ENCODE data around the gene CLSTN2. TPM values are rescaled to one million over a fixed set of nuclear protein-coding genes. Genes with fewer than 3 reads are reported as not detected.

Gene CLSTN2
- total RNA-seq, 2 donors from 2014 or later = 22.2 to 28.0 TPM

DNA sequence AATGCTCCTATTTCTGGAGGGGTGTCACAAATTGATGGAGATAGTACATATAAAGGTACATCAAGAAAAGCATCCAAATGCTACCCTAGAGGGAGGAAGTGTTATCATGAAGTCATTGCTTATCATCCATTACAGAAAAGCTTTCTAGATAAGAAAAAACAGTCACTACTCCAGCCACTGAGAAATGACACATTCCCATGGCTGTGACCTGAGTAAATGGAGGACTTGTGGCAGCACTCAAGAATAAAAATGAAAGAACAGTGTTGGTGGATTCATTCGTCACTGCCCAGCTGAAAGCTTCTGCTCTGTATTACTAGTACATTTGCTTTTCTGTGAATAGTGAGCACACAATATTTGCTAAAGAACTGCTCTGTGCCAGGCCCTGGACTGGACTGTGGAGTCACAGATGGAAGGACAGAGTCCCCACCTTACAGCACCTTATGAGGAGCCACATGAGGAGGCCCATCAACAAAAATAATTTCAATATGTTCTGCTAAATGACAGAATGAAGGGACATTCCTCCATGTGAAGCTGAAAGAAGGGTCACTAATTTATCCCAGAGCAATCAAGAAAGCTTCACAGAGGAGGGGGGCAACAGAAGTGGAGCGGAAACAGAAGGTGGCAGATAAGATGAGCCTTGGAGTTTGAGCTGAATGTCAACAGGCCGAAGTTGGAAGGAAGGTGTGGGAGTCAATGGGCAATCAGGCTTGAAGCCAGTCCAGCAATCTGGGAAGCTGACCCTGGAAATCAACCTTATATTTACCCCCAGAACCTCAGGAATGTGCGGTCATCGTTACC, 399.3 kb downstream of the CLSTN2 start:
- intact Hi-C loops (cut with DNase I) = no loop called here
- DNase-seq (ENCODE audit: low spot score) = no peak

DNA sequence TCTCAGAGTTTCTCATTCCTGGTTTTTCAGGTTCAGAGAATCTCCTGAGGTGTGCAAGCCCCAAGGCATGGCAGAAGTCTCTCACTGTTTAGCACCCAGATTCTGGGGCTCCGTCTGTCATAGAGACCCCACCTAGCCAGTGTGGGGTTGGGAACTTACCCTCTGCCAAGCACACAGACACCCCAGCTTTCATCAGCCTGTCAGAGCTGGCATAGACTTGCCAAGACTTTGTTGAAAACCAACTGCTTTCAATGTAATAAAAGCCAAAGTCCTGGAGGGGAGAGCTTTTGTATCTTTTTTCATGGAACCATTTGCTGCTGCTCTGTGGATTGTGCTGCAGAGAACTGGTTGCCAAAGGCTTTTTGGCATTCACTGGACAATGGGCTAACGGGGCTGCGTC, 401.5 kb downstream of the CLSTN2 start:
- intact Hi-C loops (cut with DNase I) = no loop called here
- no peak for DNase-seq (ENCODE audit: low spot score)

DNA sequence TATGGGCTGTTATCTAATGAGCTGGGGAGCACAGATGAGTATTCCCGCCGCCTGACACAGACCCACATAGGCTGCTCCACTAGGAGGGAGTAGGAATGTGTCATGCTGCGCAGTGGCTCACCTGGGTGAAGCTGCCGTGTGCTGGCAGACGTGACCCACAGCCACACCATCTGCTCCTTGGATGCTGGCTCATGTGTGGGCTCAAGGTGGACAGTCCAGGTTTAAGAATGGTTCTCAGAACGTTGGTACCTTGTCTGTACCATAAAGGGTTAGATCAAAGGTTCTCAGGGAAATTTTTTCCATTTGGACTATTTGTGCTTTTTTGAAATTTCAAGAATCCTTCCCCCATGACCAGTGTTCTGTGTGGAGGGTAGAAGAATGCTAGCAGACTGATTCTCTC, 403.9 kb downstream of the CLSTN2 start:
- no peak for DNase-seq (ENCODE audit: low spot score)
- intact Hi-C loops (cut with DNase I) = no loop called here

DNA sequence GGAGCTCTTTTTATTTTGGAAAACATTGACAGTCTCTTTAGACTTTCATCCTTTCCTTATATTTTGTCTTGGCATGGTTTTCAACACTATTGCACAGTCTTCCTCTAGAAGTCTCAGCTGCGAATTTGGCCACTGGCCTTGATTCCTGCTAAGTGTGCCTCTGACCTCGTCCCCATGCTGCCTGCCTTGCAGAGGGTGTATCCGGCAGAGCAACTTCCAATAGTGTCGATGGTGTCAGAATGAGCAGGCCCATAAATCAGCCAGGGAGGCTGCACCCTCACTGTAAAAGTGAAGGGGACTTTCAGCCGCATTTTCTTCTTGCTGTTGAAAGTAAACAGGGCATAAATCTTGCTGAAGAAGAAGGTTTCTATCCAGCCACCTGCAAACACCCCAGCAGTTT, 406.2 kb downstream of the CLSTN2 start:
- DNase-seq (ENCODE audit: low spot score) = no peak
- intact Hi-C loops (cut with DNase I) = no loop called here

DNA sequence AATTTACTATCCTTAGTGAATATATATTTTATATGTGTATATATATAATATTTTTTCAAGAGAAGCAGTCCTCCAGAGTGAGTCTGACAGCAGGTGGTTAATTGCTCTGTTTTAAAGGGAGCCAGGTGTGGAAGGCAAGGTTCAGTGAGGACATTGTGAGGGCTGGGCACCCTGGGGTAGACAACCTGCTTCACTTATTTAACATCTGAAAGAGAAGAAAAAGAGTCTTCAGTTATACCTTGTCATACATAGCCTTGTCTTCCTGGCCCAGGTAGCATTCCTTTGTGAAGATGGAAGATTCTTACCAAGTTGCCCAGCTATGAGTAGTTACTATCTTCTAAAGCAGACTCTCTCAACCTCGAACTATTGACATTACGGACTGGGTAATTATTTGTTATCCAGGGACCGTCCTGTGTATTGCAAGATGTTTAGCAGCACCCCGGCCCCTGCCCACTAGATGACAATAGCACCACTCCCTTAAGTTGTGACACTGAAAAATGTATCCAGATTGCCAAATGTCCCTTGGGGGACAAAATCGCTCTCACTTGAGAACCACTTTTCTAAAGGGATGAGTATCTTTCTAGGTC, 406.9 kb downstream of the CLSTN2 start:
- intact Hi-C loops (cut with DNase I) = no loop called here

DNA sequence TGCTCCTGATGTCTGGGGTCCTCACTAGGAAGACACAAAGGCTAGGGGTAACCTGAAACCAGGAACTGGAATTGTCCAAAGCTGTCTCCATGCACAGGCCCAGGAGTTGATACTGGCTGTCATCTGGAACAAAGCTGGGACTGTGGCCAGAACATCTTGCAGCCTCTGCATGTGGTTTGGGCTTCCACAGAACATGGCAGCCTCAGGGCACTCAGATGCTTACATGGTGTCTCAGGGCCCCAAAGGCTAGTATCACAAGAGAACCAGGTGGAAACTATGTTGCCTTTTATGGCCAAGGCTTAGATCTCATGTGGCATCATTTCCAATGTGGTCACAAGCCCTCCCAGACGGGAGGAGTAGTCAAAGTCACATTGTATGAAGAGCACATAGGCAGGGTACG, 407.7 kb downstream of the CLSTN2 start:
- intact Hi-C loops (cut with DNase I) = loop anchor here in 1 of 2 donors (1.0 kb wide), 1 partner anchor 44 kb away; no protein-coding TSS in a partner anchor
- DNase-seq (ENCODE audit: low spot score) = no peak

More for the DNA sequence above, 406.9 kb downstream of the CLSTN2 start:
- no peak for DNase-seq (ENCODE audit: low spot score)

DNA sequence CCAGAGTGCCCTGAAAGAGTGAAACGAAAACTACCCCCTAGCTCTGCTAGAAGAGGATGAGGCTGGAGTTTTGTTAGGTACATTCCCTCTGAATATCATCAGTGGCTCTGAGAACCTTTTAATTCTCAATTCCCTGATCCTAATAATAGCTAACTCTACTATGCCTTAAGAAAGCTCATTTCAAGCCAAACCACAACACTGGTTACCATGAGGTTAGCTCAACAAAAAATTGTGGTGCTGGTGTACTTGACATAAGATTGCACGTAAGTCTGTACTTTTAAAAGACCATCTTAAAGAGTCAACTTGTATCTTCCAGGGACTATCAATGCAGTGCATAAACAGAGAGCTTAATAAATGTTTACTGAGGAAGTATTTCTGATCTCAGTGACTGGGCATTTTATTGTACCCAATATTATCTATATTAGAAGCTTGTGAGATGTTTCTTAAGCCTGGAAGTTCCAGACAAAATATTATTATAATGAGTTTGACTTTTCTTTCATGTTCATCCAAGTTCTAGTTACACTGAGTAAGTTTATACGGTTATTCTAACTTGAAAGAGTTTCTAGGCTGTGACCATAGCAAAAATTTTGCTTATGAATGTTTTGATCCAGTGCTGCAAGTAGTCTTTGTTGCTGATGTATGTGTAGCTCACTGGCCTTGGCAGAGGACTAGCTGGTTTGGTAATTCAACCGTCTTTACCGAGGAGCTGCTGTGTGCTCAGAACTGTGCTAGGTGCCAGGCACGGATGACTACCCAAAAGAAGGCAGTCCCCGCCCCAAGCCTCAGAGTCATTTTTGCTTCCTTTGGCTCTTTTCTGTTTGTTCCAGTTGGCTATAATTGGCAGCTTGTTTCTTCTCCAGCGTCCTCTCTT, 408.5 kb downstream of the CLSTN2 start:
- no peak for DNase-seq (ENCODE audit: low spot score)
- intact Hi-C loops (cut with DNase I) = loop anchor here in 1 of 2 donors (1.0 kb wide), 1 partner anchor 43 kb away; no protein-coding TSS in a partner anchor

DNA sequence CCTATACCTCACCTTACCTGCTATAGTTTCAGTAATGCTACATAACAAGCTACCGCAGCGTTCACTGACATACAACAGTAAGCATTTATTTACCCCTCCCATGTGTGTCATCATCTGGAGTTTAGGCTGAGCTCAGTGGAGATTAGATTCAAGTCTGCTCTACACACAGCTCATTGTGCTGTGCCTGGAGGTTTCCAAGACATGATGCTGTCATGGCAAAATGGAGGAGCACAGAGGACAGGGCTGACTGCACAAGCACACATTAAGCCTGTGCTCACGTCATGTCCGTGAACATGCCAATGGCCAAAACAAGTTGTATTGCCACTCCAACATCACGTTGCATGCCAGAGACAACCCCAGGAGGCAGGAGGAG, 409.1 kb downstream of the CLSTN2 start:
- intact Hi-C loops (cut with DNase I) = no loop called here
- DNase-seq (ENCODE audit: low spot score) = no peak

DNA sequence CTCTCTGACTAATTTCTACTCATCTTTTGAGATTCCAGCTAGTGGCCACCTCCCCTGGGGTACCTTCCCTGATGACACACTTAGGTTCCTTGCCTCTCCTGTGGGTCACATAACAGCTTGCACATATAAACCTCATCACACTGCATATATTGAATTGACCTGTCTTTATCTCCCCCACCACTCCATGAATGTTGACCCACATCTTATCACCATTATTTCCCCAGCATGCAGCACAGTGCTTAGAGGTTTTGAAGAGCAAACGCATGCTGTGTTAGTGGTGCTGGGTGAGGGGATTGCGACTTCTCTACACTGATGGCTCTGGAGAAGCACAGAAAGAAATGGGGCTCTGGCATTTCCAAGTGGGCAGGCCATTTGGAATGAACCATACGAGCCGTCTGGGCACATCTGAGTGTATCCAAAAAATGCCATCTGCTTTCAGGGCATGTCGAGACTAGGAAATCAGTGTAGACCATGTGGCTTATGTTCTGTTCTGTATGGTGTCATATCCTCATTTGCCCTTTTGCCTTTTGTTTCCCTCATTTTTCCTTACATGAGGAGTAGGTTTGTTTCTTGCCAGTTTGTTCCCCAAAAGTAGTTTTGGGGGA, 409.7 kb downstream of the CLSTN2 start:
- no peak for DNase-seq (ENCODE audit: low spot score)
- intact Hi-C loops (cut with DNase I) = loop anchor here in 1 of 2 donors (5.0 kb wide), 1 partner anchor 248 kb away; no protein-coding TSS in a partner anchor

DNA sequence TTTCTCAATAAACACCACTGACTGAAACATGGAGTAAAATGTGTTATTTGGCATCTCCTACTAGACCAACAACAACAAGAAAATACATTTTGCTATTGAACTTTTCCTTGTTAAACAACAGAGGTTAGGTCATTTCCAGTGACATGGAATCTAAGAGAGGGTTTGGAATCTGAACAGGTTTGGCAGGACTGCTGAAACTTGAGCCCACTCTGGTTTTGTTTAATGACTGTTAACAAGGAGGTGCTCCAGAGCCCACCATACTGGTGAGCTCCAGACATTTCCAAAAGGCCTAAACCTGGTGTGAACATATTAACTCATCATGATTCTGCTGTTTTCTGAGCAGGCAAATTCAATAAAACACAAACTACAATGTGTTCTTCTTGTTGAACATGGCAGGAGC, 412.2 kb downstream of the CLSTN2 start:
- no peak for DNase-seq (ENCODE audit: low spot score)
- intact Hi-C loops (cut with DNase I) = loop anchor here in 1 of 2 donors (5.0 kb wide), 1 partner anchor 245 kb away; no protein-coding TSS in a partner anchor

DNA sequence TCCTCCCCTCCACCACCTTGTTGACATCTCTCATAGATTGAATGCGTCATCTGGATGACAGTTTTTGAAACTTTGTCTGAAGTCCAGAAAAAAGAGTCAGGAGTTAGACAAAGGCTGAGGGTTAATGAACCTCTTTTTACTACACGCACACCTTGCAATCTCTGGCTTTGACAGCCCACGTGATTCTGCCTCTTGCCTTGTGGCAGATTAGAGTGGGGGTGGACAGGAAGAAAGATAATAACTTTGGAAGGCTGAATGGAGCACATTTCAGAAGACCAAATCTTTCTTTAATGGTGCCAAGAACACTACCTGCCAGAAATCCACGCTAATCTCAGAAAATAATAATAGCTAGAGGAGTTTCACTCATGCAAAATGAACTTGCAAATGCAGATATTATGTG, 415.0 kb downstream of the CLSTN2 start:
- intact Hi-C loops (cut with DNase I) = loop anchor here in 1 of 2 donors (5.0 kb wide), 1 partner anchor 242 kb away; no protein-coding TSS in a partner anchor
- no peak for DNase-seq (ENCODE audit: low spot score)

DNA sequence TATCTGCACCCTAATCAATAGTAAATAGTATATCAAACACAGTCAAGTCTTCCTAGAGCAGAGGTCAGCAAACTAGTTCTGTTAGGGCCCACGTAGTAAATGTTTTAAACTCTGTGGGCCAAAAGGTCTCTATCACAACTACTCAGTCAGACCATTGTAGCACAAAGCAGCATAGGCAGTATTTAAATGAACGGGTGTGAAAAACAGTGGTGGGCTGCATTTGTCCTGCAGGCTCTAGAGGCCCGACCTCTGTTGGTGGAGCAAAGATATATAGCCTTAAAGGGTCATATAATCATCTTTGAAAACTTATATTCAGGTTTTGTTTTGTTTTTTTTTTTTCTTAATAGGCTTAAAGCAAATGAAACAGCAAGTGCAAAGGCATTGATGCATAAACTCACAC, 416.5 kb downstream of the CLSTN2 start:
- intact Hi-C loops (cut with DNase I) = no loop called here
- DNase-seq (ENCODE audit: low spot score) = no peak

DNA sequence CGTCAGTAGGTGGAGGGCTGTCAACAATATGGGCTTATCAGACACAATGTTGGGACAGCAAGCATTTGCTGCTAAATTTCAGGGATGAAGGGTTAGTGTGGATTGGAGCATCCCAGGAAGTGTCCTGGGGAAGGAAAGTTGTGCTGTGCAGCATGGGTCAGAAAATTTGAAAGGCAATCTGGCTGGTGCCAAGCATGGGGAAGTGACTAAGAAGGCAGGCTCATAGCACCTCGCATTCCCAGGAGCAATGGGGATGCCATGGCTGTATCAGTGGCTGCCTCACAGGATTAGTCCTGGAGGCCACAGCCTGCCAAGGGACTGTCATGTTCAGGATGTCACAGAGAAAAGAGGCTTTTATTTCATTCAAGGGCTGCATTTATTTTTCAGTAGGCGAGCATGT, 420.5 kb downstream of the CLSTN2 start:
- no peak for DNase-seq (ENCODE audit: low spot score)
- intact Hi-C loops (cut with DNase I) = no loop called here

DNA sequence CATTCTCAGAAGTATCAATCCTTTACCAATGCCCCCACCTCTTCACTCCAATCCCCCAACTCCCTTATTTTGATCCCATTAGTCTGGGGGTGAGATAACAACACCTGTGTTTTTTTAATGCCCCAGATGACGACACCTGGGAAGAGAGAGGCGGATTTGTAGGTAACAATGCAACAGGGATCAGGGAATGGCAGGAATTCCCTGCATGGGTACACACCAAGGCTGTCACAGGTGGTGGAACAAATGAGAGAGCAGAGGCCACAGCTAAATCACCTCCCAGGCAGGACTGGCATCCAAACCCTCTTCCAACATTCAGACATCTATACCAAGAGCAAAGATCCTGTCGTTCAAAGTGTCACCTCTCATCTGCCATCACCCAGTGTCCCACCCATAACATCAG, 423.7 kb downstream of the CLSTN2 start:
- intact Hi-C loops (cut with DNase I) = no loop called here
- no peak for DNase-seq (ENCODE audit: low spot score)

DNA sequence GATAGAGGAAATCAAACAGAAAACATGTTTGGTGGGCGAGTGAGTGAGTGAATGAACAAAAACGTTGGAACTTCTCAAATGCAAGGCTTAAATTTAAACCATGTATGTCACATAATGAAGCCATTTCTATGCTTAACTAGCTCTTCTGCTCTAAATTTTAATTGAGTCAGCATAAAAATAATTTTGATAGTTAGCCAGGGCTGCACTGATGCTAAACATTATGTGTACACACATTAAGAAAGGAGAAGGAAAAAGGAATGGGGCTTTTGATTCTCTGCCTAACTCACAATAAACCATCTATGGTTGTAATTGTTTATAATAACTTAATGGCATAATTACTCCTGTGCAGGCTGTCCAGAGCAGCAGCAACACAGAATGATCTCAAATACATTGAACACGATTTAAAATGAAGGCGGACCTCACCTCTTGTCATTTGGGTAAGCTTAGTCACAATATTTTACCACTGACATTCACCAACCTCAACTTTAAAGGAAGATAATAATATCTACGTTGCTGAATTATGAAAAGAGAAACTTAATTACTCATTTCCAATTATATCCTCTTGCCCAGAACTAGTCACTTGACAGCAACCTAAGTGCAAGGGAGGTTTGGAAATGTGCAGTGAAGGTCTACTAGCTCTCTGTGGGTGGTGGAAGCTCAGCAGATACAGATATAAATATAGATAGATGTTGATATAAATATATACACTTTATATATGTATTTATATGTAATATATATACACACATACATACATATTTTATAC, 424.4 kb downstream of the CLSTN2 start:
- intact Hi-C loops (cut with DNase I) = no loop called here
- DNase-seq (ENCODE audit: low spot score) = no peak

DNA sequence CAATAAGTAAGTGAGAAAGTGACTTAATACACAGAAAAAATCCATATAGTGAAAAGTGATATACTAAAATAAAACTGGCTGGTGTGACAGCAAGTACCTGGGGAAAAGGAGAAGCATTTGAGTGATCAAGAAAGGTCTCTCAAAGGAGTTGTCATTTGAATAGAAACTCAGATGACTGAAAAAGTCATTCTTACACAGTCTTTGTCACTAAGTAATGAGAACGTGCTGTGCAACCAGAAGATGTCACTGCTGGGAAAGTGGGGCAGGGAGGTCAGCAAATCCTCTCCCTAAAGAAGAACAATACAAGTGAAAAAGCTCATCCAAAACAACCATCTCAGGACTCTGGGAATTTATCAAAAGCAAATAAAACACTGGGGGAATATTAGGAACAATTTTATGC, 425.3 kb downstream of the CLSTN2 start:
- intact Hi-C loops (cut with DNase I) = no loop called here
- no peak for DNase-seq (ENCODE audit: low spot score)

DNA sequence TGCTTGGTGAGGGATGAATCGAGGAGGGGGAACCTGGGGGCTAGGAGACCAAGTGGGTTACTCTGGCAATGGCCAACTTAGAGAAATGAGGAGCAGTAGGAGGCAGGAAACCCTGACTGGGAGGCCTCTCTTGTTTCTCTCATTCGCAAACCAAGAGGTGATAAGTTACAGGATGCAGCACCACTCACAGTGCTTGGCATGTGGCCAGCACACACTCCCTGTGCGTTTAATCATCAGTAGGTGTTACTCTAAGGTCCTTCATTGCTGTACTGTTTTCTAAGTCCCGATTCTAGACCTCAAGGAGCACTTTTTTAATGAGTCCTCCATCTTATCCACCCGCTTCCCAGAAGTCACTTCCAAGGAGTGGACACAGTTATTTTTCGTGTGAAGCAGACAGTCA, 428.8 kb downstream of the CLSTN2 start:
- intact Hi-C loops (cut with DNase I) = no loop called here
- DNase-seq (ENCODE audit: low spot score) = no peak

DNA sequence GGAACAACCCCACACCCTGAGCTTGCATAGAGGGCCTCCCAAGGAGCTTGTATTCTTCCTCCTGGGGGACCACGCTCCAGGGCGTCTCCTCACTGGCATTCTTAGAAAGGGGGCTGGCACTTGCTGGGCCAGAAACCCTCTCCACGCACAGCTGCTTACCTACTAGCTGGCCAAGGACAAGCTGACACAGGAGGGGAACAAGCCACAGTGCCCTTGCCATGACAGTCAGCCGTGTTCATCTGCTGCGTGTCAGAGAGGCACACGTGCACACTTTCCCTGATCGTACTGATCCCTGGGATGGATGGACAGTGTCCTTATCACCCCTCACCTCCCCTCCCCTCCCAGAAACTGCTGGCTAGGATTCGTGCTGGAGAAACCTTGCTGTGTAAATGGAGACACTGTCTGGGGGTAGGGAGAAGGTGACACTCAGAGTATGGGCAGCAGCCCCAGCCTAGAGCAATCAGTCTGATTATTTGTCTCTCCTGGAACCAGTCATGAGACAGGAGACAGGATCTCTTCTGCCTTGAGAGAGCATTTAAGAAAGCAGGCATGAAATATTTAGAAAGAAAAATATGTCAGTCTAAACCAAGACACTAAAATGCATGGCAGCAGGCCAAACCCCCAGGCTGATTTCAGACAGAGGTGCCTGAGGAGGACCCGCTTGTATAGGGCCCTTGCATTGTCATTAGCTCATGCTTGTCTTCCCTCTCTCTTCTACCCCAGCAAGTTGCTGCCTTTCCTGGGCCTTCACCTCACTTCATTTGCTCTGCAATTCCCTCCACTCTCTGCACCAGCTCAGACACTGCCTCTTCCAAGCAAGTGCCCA, 431.1 kb downstream of the CLSTN2 start:
- intact Hi-C loops (cut with DNase I) = no loop called here
- DNase-seq (ENCODE audit: low spot score) = no peak

Measured in posterior vena cava (tissue), 2 donors.